KMS-11 (cell line): Measurements from ENCODE around the gene KRTAP5-8.
"Not testable (repeated sequence)": the region's sequence is repeated elsewhere in the genome, so short reads cannot be mapped to it uniquely, and the experiment has no call there.

Source experiments
- H2AFZ ChIP-seq: fragments of 200-600 bp; sonication (generic); 2 replicates; pipeline ENCODE4 v1.6.1; 2016; ENCODE audit warnings: antibody characterized with exemption, mixed run types, low read depth
- H3K27ac ChIP-seq: fragments of 200-600 bp; sonication (generic); 2 replicates; pipeline ENCODE4 v1.6.1; 2016; ENCODE audit warnings: mild to moderate bottlenecking, mixed run types
- H3K27me3 ChIP-seq: fragments of 200-600 bp; sonication (generic); 2 replicates; pipeline ENCODE4 v1.6.1; 2017; ENCODE audit warnings: mild to moderate bottlenecking, low read depth, mixed run types, moderate library complexity; ENCODE audit not compliant: insufficient read depth
- H3K36me3 ChIP-seq: fragments of 200-600 bp; sonication (generic); 2 replicates; pipeline ENCODE4 v1.6.1; 2017; ENCODE audit warnings: mild to moderate bottlenecking, mixed run types; ENCODE audit not compliant: insufficient read depth
- H3K4me1 ChIP-seq: fragments of 200-600 bp; sonication (generic); 2 replicates; pipeline ENCODE4 v1.6.1; 2016; ENCODE audit warnings: mild to moderate bottlenecking, low read depth, mixed run types; ENCODE audit not compliant: poor library complexity, severe bottlenecking
- H3K4me2 ChIP-seq: fragments of 200-600 bp; sonication (generic); 2 replicates; pipeline ENCODE4 v1.7.0; 2016; ENCODE audit warnings: mild to moderate bottlenecking, mixed run types
- H3K4me3 ChIP-seq: fragments of 200-600 bp; sonication (generic); IDR thresholded peaks from 2 replicates; pipeline ENCODE4 v1.6.1; 2017; ENCODE audit warnings: low read depth, low read length, mixed read lengths; ENCODE audit not compliant: insufficient read depth
- H3K79me2 ChIP-seq: fragments of 200-600 bp; sonication (generic); 2 replicates; pipeline ENCODE4 v1.6.1; 2016; ENCODE audit warnings: low read depth, mixed run types; ENCODE audit not compliant: insufficient read depth
- H3K9ac ChIP-seq: fragments of 200-600 bp; sonication (generic); 2 replicates; pipeline ENCODE4 v1.6.1; 2016; ENCODE audit warnings: mild to moderate bottlenecking, mixed run types
- H4K20me1 ChIP-seq: fragments of 200-600 bp; sonication (generic); 2 replicates; pipeline ENCODE4 v1.6.1; 2016; ENCODE audit warnings: mild to moderate bottlenecking, mixed run types; ENCODE audit not compliant: insufficient read depth
- TF ChIP-seq, protein P1 (sequence below): fragments of 200-600 bp; sonication (generic); conservative IDR thresholded peaks from 2 replicates; pipeline ENCODE4 v1.6.1; 2017; ENCODE audit warnings: low read depth, mild to moderate bottlenecking, antibody characterized with exemption, low read length, moderate library complexity, mixed read lengths

The KRTAP5-8 gene

DNA sequence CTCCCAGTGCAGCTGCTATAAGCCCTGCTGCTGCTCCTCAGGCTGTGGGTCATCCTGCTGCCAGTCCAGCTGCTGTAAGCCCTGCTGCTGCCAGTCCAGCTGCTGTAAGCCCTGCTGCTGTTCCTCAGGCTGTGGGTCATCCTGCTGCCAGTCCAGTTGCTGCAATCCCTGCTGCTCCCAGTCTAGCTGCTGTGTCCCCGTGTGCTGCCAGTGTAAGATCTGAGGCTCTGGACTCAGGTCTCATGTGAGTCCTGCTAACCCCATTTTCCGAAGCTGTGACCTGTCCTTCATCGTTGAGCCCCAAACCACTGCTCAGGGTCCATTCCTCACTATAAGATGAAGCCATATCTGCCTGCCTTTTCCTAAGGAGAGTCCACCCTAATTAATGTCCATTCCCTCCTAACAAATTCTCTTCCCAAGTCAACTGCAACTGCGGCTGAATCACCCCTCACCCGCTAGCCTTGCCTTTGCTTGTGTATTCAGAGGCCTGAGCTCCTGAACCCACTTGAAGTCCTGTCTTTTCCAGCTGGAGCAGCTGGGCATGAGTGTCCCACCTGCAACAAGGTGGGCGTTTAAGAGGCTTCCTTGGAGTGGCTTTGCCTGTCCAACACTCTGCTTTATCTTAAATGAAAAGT lies 10.1 kb upstream of the KRTAP5-8 start:
- Histone ChIP-seq H3K4me1 (no peaks in the 10 kb centered on the region), H4K20me1 (no peaks in the 10 kb centered on the region), H2AFZ (no peak overlapping the region), H3K9ac (no peak overlapping the region), H3K27ac (no peak overlapping the region), H3K36me3 (no peaks in the 10 kb centered on the region), H3K4me3 (no peak overlapping the region), H3K79me2 (no peaks in the 10 kb centered on the region), H3K27me3 (no peaks in the 10 kb centered on the region), H3K4me2 (no peak overlapping the region)
- TF ChIP-seq, protein P1, sequence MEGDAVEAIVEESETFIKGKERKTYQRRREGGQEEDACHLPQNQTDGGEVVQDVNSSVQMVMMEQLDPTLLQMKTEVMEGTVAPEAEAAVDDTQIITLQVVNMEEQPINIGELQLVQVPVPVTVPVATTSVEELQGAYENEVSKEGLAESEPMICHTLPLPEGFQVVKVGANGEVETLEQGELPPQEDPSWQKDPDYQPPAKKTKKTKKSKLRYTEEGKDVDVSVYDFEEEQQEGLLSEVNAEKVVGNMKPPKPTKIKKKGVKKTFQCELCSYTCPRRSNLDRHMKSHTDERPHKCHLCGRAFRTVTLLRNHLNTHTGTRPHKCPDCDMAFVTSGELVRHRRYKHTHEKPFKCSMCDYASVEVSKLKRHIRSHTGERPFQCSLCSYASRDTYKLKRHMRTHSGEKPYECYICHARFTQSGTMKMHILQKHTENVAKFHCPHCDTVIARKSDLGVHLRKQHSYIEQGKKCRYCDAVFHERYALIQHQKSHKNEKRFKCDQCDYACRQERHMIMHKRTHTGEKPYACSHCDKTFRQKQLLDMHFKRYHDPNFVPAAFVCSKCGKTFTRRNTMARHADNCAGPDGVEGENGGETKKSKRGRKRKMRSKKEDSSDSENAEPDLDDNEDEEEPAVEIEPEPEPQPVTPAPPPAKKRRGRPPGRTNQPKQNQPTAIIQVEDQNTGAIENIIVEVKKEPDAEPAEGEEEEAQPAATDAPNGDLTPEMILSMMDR, result no peak

DNA sequence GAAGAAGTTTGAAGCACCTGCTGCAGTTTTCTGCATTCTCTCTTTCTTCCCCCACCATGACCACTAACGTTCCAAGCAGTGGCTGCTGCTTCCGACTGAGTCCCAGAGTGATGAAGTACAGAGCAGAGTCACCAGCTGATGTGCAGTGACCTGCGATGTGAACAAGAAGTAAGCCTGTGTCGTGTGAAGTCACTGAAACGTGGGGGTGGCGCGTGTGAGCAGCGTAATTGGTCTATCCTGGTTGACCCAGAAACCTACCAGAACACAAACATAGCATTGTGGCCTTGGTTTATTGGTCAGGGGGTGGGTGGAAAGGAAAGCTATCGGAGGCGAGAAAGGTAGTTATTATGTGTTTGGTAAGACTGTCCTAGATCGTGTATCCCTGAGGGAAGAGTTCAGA lies 7.2 kb upstream of the KRTAP5-8 start:
- Histone ChIP-seq H3K79me2 (no peaks in the 10 kb centered on the region), H3K4me3 (no peak overlapping the region), H3K27ac (no peak overlapping the region), H3K4me2 (no peak overlapping the region), H3K27me3 (no peaks in the 10 kb centered on the region), H3K9ac (no peak overlapping the region), H2AFZ (no peak overlapping the region), H3K36me3 (no peaks in the 10 kb centered on the region), H3K4me1 (no peaks in the 10 kb centered on the region), H4K20me1 (no peaks in the 10 kb centered on the region)
- TF ChIP-seq, protein P1, result no peak

DNA sequence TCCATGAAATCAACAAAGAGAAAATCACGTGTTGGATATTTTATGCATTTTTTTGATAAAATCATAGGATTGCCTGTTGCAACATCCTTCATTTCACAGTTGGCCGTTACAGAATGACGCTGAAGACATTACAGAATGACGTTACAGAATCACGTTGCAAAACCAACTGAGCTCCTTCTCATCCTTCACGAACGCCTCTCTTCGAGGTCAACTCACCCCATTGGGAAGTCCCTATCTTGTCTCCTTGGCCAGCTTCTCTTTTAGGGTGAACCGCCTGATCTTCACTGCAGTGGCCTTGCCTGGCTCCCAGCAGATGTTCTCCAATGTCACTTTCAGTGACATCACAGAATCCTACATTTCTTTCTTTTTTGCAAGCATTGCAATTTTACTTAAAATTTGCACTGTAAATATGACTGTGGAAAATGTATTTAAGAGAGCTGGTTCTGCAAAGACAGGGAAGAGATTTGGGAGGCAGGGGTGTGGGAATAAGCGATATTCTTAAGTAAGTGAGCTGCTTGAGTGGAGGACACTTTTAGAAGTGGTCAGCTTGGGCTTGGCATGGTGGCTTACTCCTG lies 5.7 kb upstream of the KRTAP5-8 start:
- Histone ChIP-seq H3K9ac (no peak overlapping the region), H3K27me3 (no peaks in the 10 kb centered on the region), H2AFZ (no peak overlapping the region), H3K4me1 (no peaks in the 10 kb centered on the region), H4K20me1 (no peaks in the 10 kb centered on the region), H3K27ac (no peak overlapping the region), H3K4me2 (no peak overlapping the region), H3K36me3 (no peaks in the 10 kb centered on the region), H3K4me3 (no peak overlapping the region), H3K79me2 (no peaks in the 10 kb centered on the region)
- TF ChIP-seq, protein P1, result no peak

DNA sequence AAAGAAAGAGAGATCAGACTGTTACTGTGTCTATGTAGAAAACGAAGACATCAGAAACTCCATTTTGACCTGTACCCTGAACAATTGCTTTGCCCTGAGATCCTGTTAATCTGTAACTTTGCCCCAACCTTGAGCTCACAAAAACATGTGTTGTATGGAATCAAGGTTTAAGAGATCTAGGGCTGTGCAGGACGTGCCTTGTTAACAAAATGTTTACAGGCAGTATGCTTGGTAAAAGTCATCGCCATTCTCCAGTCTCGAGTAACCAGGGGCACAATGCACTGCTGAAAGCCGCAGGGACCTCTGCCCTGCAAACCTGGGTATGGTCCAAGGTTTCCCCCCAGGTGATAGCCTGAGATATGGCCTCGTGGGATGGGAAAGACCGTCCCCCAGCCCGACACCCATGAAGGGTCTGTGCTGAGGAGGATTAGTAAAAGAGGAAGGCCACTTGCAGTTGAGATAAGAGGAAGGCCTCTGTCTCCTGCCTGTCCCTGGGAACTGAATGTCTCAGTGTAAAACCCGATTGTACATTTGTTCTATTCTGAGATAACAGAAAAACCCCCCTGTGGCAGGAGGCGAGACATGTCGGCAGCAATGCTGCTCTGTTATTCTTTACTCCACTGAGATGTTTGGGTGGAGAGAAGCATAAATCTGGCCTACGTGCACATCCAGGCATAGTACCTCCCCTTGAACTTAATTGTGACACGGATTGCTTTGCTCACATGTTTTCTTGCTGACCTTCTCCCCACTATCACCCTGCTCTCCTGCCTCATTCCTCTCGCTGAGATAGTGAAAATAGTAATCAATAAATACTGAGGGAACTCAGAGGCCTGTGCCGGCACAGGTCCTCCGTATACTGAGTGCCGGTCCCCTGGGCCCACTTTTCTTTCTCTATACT lies 2.9 kb upstream of the KRTAP5-8 start:
- not testable (repeated sequence) for H2AFZ ChIP-seq, H3K36me3 ChIP-seq, H4K20me1 ChIP-seq, H3K4me3 ChIP-seq, H3K27ac ChIP-seq, H3K27me3 ChIP-seq, H3K9ac ChIP-seq, H3K4me2 ChIP-seq, H3K4me1 ChIP-seq, H3K79me2 ChIP-seq

DNA sequence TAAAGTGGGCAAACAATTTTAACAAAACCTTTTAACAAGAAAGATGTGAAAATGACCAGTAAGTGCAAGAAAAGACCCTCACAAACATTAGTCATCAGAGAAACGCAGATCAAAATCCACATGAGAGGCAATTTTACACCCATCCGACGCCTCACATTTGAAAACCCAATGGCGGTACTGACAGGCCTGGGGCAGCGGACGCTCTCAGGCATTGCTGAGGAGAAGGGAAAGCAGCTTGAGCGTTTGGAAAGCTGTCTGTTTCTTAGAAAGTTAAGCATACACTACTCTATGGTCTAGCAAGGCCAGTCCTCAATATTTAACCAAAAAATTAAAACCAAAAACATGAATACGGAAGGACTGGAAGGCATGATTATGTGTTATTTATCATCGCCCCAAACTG lies 2.0 kb upstream of the KRTAP5-8 start:
- TF ChIP-seq, protein P1, result no peak
- H3K36me3 ChIP-seq, result no peaks in the 10 kb centered on the region
- H3K27ac ChIP-seq, result no peak overlapping the region
- no peak overlapping the region for H2AFZ ChIP-seq
- no peaks in the 10 kb centered on the region for H4K20me1 ChIP-seq
- no peaks in the 10 kb centered on the region for H3K27me3 ChIP-seq
- no peak overlapping the region for H3K4me2 ChIP-seq
- H3K4me3 ChIP-seq, result no peak overlapping the region
- peaks cover 4% of the 10 kb centered on the region for H3K4me1 ChIP-seq
- H3K79me2 ChIP-seq, result no peaks in the 10 kb centered on the region
- no peak overlapping the region for H3K9ac ChIP-seq
